DOHH2 (cell line): ENCODE measurements around the gene CPN1.

ENCODE experiments used
- H3F3A ChIP-seq: fragments of 200-600 bp; sonication (generic), shearing (Covaris generic); 2 replicates; pipeline ENCODE4 v1.6.0; 2016; ENCODE audit warnings: antibody characterized with exemption, mild to moderate bottlenecking; ENCODE audit not compliant: control insufficient read depth, insufficient read depth
- H3K27ac ChIP-seq: fragments of 200-600 bp; sonication (generic); 2 replicates; pipeline ENCODE4 v1.5.1; 2014; ENCODE audit warnings: low read depth, mild to moderate bottlenecking, low read length, moderate library complexity
- H3K27me3 ChIP-seq: fragments of 200-600 bp; sonication (generic); 2 replicates; pipeline ENCODE4 v1.6.1; 2014; ENCODE audit warnings: mild to moderate bottlenecking, low read length, mixed read lengths; ENCODE audit not compliant: control insufficient read depth
- H3K36me3 ChIP-seq: fragments of 200-600 bp; sonication (generic); 2 replicates; pipeline ENCODE4 v1.6.1; 2014; ENCODE audit warnings: mild to moderate bottlenecking, low read length, moderate library complexity, mixed read lengths; ENCODE audit not compliant: control insufficient read depth
- H3K4me1 ChIP-seq: fragments of 200-600 bp; sonication (generic); 2 replicates; pipeline ENCODE4 v1.6.1; 2014; ENCODE audit warnings: mild to moderate bottlenecking, low read length, mixed read lengths; ENCODE audit not compliant: control insufficient read depth
- H3K4me2 ChIP-seq: fragments of 200-600 bp; sonication (generic); 2 replicates; pipeline ENCODE4 v1.6.0; 2014; ENCODE audit warnings: mild to moderate bottlenecking, low read length, moderate library complexity
- H3K4me3 ChIP-seq: fragments of 200-600 bp; sonication (generic); 2 replicates; pipeline ENCODE4 v1.5.1; 2014; ENCODE audit warnings: mild to moderate bottlenecking, low read length, mixed read lengths
- H3K79me2 ChIP-seq: fragments of 200-600 bp; sonication (generic); 2 replicates; pipeline ENCODE4 v1.6.1; 2014; ENCODE audit warnings: mild to moderate bottlenecking, low read length, mixed read lengths; ENCODE audit not compliant: control insufficient read depth
- H3K9me2 ChIP-seq: fragments of 200-600 bp; sonication (generic); replicated peaks from 2 replicates; pipeline ENCODE4 v1.6.1; 2014; ENCODE audit warnings: mild to moderate bottlenecking, low read length, mixed read lengths; ENCODE audit not compliant: control insufficient read depth
- H3K9me3 ChIP-seq: fragments of 200-600 bp; sonication (generic); 2 replicates; pipeline ENCODE4 v1.6.1; 2014; ENCODE audit warnings: antibody characterized with exemption, low read length, mixed read lengths; ENCODE audit not compliant: control insufficient read depth, insufficient read depth
- H4K20me1 ChIP-seq: fragments of 200-600 bp; sonication (generic); 2 replicates; pipeline ENCODE4 v1.6.0; 2014; ENCODE audit warnings: low read depth, mild to moderate bottlenecking, antibody characterized with exemption, low read length, moderate library complexity; ENCODE audit not compliant: control insufficient read depth, insufficient read depth
- CTCF ChIP-seq: fragments of 200-600 bp; sonication (generic); IDR thresholded peaks from one replicate; pipeline ENCODE4 v1.5.1; 2014; ENCODE audit warnings: antibody characterized with exemption, mild to moderate bottlenecking, low read depth, low read length; ENCODE audit not compliant: poor library complexity, severe bottlenecking
- EZH2phosphoT487 ChIP-seq: fragments of 200-600 bp; sonication (generic); IDR thresholded peaks from 2 replicates; pipeline ENCODE4 v1.6.1; 2017; ENCODE audit warnings: borderline replicate concordance, mild to moderate bottlenecking, antibody characterized with exemption, low read length, moderate library complexity, mixed read lengths

Gene CPN1

GRCh38 chr10:100103581-100103980 is 21.9 kb upstream of the CPN1 start:
- H3K36me3 ChIP-seq: no peaks in the 10 kb centered on the region
- peaks cover 33% of the 10 kb centered on the region for H3K27me3 ChIP-seq
- no peaks in the 10 kb centered on the region for H3K79me2 ChIP-seq
- H3K4me3 ChIP-seq: no peak overlapping the region
- H4K20me1 ChIP-seq: no peaks in the 10 kb centered on the region
- H3F3A ChIP-seq: no peaks in the 10 kb centered on the region
- H3K27ac ChIP-seq: no peak overlapping the region
- H3K4me1 ChIP-seq: no peaks in the 10 kb centered on the region
- H3K4me2 ChIP-seq: no peak overlapping the region
- H3K9me3 ChIP-seq: no peaks in the 10 kb centered on the region
- no peaks in the 10 kb centered on the region for H3K9me2 ChIP-seq
- TF ChIP-seq EZH2phosphoT487 (no peak), CTCF (no peak)

GRCh38 chr10:100101192-100102076 is 19.8 kb upstream of the CPN1 start:
- peaks cover 43% of the 10 kb centered on the region for H3K27me3 ChIP-seq
- no peak overlapping the region for H3K4me3 ChIP-seq
- H3K27ac ChIP-seq: no peak overlapping the region
- no peaks in the 10 kb centered on the region for H3K9me2 ChIP-seq
- no peaks in the 10 kb centered on the region for H3K79me2 ChIP-seq
- H3K4me2 ChIP-seq: no peak overlapping the region
- TF ChIP-seq EZH2phosphoT487 (no peak), CTCF (no peak)
- no peaks in the 10 kb centered on the region for H3F3A ChIP-seq
- no peaks in the 10 kb centered on the region for H3K36me3 ChIP-seq
- no peaks in the 10 kb centered on the region for H4K20me1 ChIP-seq
- H3K9me3 ChIP-seq: no peaks in the 10 kb centered on the region
- no peaks in the 10 kb centered on the region for H3K4me1 ChIP-seq

GRCh38 chr10:100100651-100101184 is 19.0 kb upstream of the CPN1 start:
- H3K4me2 ChIP-seq: no peak overlapping the region
- H3K79me2 ChIP-seq: no peaks in the 10 kb centered on the region
- no peaks in the 10 kb centered on the region for H4K20me1 ChIP-seq
- H3K4me3 ChIP-seq: no peak overlapping the region
- no peaks in the 10 kb centered on the region for H3K9me3 ChIP-seq
- no peaks in the 10 kb centered on the region for H3K36me3 ChIP-seq
- H3F3A ChIP-seq: no peaks in the 10 kb centered on the region
- H3K27ac ChIP-seq: no peak overlapping the region
- H3K27me3 ChIP-seq: peaks cover 43% of the 10 kb centered on the region
- TF ChIP-seq EZH2phosphoT487 (no peak), CTCF (peak; percentile 43)
- no peaks in the 10 kb centered on the region for H3K9me2 ChIP-seq
- no peaks in the 10 kb centered on the region for H3K4me1 ChIP-seq
